ENCODE results near the gene CD37. TPM values are rescaled to one million over a fixed set of nuclear protein-coding genes. Genes with fewer than 3 reads are reported as not detected.
"Not testable (repeated sequence)": the region's sequence is repeated elsewhere in the genome, so short reads cannot be mapped to it uniquely, and the experiment has no call there.

Gene CD37
- total RNA-seq, 3 donors from 2014 or later = 2.9 to 19.7 (median 15.4) TPM

GRCh38 chr19:49309087-49309486 is 26.1 kb upstream of the CD37 start:
- no peaks in the 10 kb centered on the region for H3K9me3 ChIP-seq
- intact Hi-C loops (cut with DNase I; ENCODE audit: low total_unique reads) = no loop called here
- H3K4me1 ChIP-seq = no peaks in the 10 kb centered on the region
- H3K36me3 ChIP-seq = no peaks in the 10 kb centered on the region
- H3K27me3 ChIP-seq = no peaks in the 10 kb centered on the region
- H3K4me3 ChIP-seq = no peak overlapping the region
- no peak for DNase-seq (ENCODE audit: low spot score in 2 of 2)
- no peak for TF ChIP-seq POLR2AphosphoS5 (IDR thresholded peaks at IDR 0.05)
- TF ChIP-seq POLR2A (IDR thresholded peaks at IDR 0.05) = no peak
- TF ChIP-seq CTCF (IDR thresholded peaks at IDR 0.05) = no peak
- no peak overlapping the region for H3K27ac ChIP-seq

DNA sequence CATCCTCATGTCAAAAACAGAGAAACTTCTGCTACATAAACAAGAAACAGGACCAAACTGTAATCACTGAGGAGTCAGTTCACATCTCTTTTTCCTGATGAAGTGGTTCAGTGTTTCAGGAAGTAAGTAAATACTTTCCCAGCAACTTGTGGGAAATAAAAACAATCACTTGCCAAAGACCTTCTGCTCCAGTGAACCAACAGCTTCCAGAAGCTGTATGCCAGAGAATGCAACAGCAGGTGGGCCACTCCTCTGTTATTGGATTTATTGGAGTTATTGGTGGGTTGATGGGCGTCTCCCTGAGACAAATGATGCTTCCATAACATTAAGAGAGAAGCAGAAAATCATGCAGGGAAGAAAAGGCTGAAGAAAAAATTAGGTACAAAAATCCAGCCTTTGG is 20.1 kb upstream of the CD37 start:
- no peak overlapping the region for H3K27ac ChIP-seq
- TF ChIP-seq CTCF (IDR thresholded peaks at IDR 0.05) (no peak), POLR2AphosphoS5 (IDR thresholded peaks at IDR 0.05) (no peak), POLR2A (IDR thresholded peaks at IDR 0.05) (no peak)
- intact Hi-C loops (cut with DNase I; ENCODE audit: low total_unique reads) = no loop called here
- no peak overlapping the region for H3K4me3 ChIP-seq
- no peaks in the 10 kb centered on the region for H3K4me1 ChIP-seq
- peaks cover 8 to 10% of the 10 kb centered on the region in 2 donors for H3K9me3 ChIP-seq
- H3K27me3 ChIP-seq = no peaks in the 10 kb centered on the region
- no peak for DNase-seq (ENCODE audit: low spot score in 2 of 2)
- H3K36me3 ChIP-seq = no peaks in the 10 kb centered on the region

DNA sequence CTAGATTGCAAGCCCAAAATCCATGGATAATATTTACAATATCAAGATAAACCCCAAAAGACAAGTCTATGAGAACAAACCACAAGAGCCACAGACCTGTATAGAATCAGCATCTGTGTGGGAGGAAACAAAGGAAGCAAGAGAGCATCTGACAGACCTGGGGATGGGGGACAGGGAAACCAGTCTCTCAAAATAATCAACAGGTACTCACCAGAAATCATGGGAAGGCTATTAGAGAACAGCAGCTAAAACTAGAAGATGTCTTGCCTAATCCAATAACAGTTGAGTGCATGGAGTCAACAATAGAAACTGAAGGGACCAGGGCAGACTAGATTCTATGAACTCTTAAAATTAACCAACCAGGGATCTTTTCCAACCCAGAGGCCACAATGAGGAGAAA is 18.9 kb upstream of the CD37 start:
- Histone ChIP-seq H3K36me3 (no peaks in the 10 kb centered on the region), H3K27me3 (no peaks in the 10 kb centered on the region), H3K9me3 (peaks cover 9 to 10% of the 10 kb centered on the region in 2 donors), H3K4me3 (no peak overlapping the region), H3K27ac (no peak overlapping the region), H3K4me1 (no peaks in the 10 kb centered on the region)
- DNase-seq (ENCODE audit: low spot score in 2 of 2) = no peak
- intact Hi-C loops (cut with DNase I; ENCODE audit: low total_unique reads) = no loop called here
- TF ChIP-seq POLR2A (IDR thresholded peaks at IDR 0.05) (no peak), CTCF (IDR thresholded peaks at IDR 0.05) (no peak), POLR2AphosphoS5 (IDR thresholded peaks at IDR 0.05) (no peak)

- Histone ChIP-seq H3K4me3 (no peak overlapping the region), H3K36me3 (no peaks in the 10 kb centered on the region), H3K27me3 (no peaks in the 10 kb centered on the region), H3K4me1 (no peaks in the 10 kb centered on the region), H3K9me3 (peaks cover 10 to 13% of the 10 kb centered on the region in 2 donors), H3K27ac (no peak overlapping the region)
- DNase-seq (ENCODE audit: low spot score in 2 of 2) = no peak
- intact Hi-C loops (cut with DNase I; ENCODE audit: low total_unique reads) = no loop called here
- no peak for TF ChIP-seq POLR2AphosphoS5 (IDR thresholded peaks at IDR 0.05)
- TF ChIP-seq POLR2A (IDR thresholded peaks at IDR 0.05) = no peak
- TF ChIP-seq CTCF (IDR thresholded peaks at IDR 0.05) = no peak
Measured at GRCh38 chr19:49318296-49318695, 16.9 kb upstream of the CD37 start.

GRCh38 chr19:49324801-49325576 is 10.2 kb upstream of the CD37 start, which contains the start of gene SLC6A16:
TSS of gene SLC6A16 (minus strand) at chr19:49325191. CDS start at chr19:49311347, 13,844 bp downstream.
- Histone ChIP-seq H3K27me3 (no peaks in the 10 kb centered on the region), H3K4me1 (no peaks in the 10 kb centered on the region), H3K4me3 (no peak within 1 kb of the TSS), H3K27ac (no peak within 1 kb of the TSS), H3K36me3 (no peaks in the 10 kb centered on the region), H3K9me3 (peaks cover 0 to 5% of the 10 kb centered on the region in 2 donors)
- intact Hi-C loops (cut with DNase I; ENCODE audit: low total_unique reads) = no loop called here
- no peak for DNase-seq (ENCODE audit: low spot score in 2 of 2)
- TF ChIP-seq POLR2AphosphoS5 (IDR thresholded peaks at IDR 0.05) = no peak
- TF ChIP-seq POLR2A (IDR thresholded peaks at IDR 0.05) = no peak
- TF ChIP-seq CTCF (IDR thresholded peaks at IDR 0.05) = no peak

GRCh38 chr19:49325756-49326155 is 9.4 kb upstream of the CD37 start:
- H3K27me3 ChIP-seq; H3K9me3 ChIP-seq; H3K36me3 ChIP-seq; H3K4me3 ChIP-seq; DNase-seq (ENCODE audit: low spot score in 2 of 2); H3K4me1 ChIP-seq; intact Hi-C loops (cut with DNase I; ENCODE audit: low total_unique reads); H3K27ac ChIP-seq: not testable (repeated sequence)

Measured in breast epithelium (tissue), 4 donors.